Measurements from ENCODE around the gene HNRNPC. TPM values are rescaled to one million over a fixed set of nuclear protein-coding genes. Genes with fewer than 3 reads are reported as not detected.

HNRNPC gene
- total and polyA plus RNA-seq, 2 of the 8 experiments (the other 6 are each of a cell fraction or from before 2014, with no cell fraction given), result 781 to 1,207 TPM

- TF ChIP-seq CHD7 (IDR thresholded peaks at IDR 0.05; ENCODE audit: insufficient replicate concordance, low read length) (no peak), GTF2F1 (IDR thresholded peaks at IDR 0.05; ENCODE audit: borderline replicate concordance, low read depth, low read length) (no peak)
Observed at GRCh38 chr14:21309956-21310355, 40.7 kb upstream of the HNRNPC start (continued).

Data from H1 (cell line).